Upper lobe of right lung (tissue), 1 donor: ENCODE results near the gene CHTF8. TPM values are rescaled to one million over a fixed set of nuclear protein-coding genes. Genes with fewer than 3 reads are reported as not detected.

Experiments
- ATAC-seq: fragments of 200-7000 bp; cut with Tn5 transposase; one replicate; pipeline ENCODE4 v1.9.1; 2020; ENCODE audit warnings: mild to moderate bottlenecking, moderate library complexity
- DNase-seq: peaks from one replicate; pipeline ENCODE4 v3.0.0-alpha.2; 2020
- H3K27ac ChIP-seq: fragments of 200-600 bp; one replicate; pipeline ENCODE4 v1.8.0; 2022
- H3K27me3 ChIP-seq: fragments of 200-600 bp; one replicate; pipeline ENCODE4 v1.8.0; 2022; ENCODE audit warnings: mild to moderate bottlenecking
- H3K36me3 ChIP-seq: fragments of 200-600 bp; one replicate; pipeline ENCODE4 v1.8.0; 2022
- H3K4me1 ChIP-seq: fragments of 200-600 bp; one replicate; pipeline ENCODE4 v1.8.0; 2022
- H3K4me3 ChIP-seq: fragments of 200-600 bp; one replicate; pipeline ENCODE4 v1.8.0; 2022; ENCODE audit warnings: mild to moderate bottlenecking
- H3K9me3 ChIP-seq: fragments of 200-600 bp; one replicate; pipeline ENCODE4 v1.8.0; 2022
- intact Hi-C: fragments of 100-400 bp; cut with DNase I; formaldehyde crosslinking; loops from one replicate; pipeline ENCODE4 v1.11.0; 2022
- total RNA-seq: library from RNA; stranded (reverse); fragmentation: NEBNext Ultra II Directional; extraction: Animal tissue kit (Norgen Biotek cat#: 25700); gene quantifications from one replicate; pipeline ENCODE4 v1.2.1, GENCODE V29; 2021
- TF ChIP-seq, protein P1 (sequence below): fragments of 200-600 bp; IDR thresholded peaks from one replicate; pipeline ENCODE4 v1.8.0; 2022; ENCODE audit warnings: antibody characterized with exemption
- donor health status: DM: no; HTN: yes; CAD: no; lungs with severe emphysema.

The CHTF8 gene
- total RNA-seq, 1 donor from 2014 or later, result 97.3 TPM

DNA sequence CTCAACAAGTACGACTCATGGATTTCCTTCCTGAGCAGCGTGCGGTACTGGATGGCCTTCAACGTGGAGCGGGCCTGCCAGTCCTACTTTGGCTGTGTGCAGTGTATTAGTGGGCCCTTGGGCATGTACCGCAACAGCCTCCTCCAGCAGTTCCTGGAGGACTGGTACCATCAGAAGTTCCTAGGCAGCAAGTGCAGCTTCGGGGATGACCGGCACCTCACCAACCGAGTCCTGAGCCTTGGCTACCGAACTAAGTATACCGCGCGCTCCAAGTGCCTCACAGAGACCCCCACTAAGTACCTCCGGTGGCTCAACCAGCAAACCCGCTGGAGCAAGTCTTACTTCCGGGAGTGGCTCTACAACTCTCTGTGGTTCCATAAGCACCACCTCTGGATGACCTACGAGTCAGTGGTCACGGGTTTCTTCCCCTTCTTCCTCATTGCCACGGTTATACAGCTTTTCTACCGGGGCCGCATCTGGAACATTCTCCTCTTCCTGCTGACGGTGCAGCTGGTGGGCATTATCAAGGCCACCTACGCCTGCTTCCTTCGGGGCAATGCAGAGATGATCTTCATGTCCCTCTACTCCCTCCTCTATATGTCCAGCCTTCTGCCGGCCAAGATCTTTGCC lies 17.9 kb downstream of the CHTF8 start:
- intact Hi-C loops, result loop anchor here (10.0 kb wide), 2 partner anchors 210 to 590 kb away; no protein-coding TSS in a partner anchor
- Histone ChIP-seq H3K4me3 (no peak overlapping the region), H3K4me1 (peaks cover 9% of the 10 kb centered on the region), H3K27me3 (no peaks in the 10 kb centered on the region), H3K9me3 (no peaks in the 10 kb centered on the region), H3K27ac (no peak overlapping the region), H3K36me3 (peaks cover 68% of the 10 kb centered on the region)
- DNase-seq (peak; percentile 27), ATAC-seq (no peak)
- TF ChIP-seq, protein P1, sequence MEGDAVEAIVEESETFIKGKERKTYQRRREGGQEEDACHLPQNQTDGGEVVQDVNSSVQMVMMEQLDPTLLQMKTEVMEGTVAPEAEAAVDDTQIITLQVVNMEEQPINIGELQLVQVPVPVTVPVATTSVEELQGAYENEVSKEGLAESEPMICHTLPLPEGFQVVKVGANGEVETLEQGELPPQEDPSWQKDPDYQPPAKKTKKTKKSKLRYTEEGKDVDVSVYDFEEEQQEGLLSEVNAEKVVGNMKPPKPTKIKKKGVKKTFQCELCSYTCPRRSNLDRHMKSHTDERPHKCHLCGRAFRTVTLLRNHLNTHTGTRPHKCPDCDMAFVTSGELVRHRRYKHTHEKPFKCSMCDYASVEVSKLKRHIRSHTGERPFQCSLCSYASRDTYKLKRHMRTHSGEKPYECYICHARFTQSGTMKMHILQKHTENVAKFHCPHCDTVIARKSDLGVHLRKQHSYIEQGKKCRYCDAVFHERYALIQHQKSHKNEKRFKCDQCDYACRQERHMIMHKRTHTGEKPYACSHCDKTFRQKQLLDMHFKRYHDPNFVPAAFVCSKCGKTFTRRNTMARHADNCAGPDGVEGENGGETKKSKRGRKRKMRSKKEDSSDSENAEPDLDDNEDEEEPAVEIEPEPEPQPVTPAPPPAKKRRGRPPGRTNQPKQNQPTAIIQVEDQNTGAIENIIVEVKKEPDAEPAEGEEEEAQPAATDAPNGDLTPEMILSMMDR, result no peak

DNA sequence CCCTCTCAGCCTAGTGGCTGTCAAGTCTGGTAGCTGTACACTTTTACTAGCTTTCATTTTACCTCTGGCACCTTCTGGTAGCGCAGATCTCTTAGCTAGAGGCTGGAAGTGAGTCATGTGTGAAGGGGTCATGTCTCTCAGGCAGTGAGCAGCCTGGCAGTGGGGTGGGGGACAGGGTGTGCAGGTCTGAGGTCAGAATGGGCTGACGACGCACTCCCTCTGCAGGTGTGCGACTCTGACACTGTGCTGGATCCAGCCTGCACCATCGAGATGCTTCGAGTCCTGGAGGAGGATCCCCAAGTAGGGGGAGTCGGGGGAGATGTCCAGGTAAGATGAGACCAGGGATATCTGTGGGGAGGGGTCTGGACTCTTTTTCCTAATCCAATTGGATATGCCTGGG lies 19.2 kb downstream of the CHTF8 start:
- TF ChIP-seq, protein P1, result no peak
- no peak overlapping the region for H3K27ac ChIP-seq
- ATAC-seq (no peak), DNase-seq (peak; percentile 39)
- H3K36me3 ChIP-seq, result peaks cover 60% of the 10 kb centered on the region
- H3K9me3 ChIP-seq, result no peaks in the 10 kb centered on the region
- no peaks in the 10 kb centered on the region for H3K27me3 ChIP-seq
- H3K4me3 ChIP-seq, result no peak overlapping the region
- intact Hi-C loops, result loop anchor here (10.0 kb wide), 2 partner anchors 208 to 588 kb away; no protein-coding TSS in a partner anchor
- peaks cover 14% of the 10 kb centered on the region for H3K4me1 ChIP-seq

DNA sequence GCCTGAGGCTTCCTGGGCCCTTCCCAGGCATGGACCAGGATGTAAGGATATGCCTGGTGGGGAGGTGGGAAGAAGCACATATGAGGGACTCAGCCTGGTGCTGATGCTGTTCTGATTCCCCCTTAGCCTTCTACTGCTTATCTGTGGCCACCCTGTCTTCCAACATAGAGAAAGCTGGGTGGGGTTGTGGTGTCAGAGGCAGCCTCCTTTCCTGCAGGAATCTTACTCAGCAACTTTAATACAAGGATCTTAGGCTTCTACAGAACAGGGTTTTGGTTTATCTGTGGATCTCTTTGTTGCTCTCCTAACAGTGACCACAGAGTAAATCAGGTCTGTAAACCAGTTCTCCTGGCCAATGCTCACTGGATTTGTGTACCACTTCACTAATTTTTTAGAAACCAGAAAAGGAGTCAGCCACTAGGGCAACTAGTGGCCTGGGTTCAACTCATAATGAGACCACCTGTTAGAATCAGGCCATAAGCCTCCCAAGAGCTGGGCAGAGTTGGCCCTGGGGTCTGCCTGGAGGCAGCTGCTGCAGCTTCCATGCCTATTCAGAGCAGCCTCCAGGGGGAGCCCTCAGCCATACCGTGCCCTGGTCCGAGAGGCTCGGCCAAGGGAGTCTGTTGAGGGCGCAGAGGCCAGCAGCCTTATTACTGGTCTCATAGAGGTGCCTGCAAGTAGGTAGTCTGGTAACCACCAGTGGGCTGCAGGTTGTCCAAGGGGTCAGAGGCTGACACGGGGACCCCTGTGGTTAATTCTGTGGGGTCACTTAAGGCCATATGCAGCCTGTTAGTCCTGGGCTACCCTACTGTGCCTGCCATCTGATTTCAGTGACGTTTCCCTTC lies 19.9 kb downstream of the CHTF8 start:
- Histone ChIP-seq H3K27ac (no peak overlapping the region), H3K9me3 (no peaks in the 10 kb centered on the region), H3K36me3 (peaks cover 53% of the 10 kb centered on the region), H3K27me3 (no peaks in the 10 kb centered on the region), H3K4me1 (peaks cover 21% of the 10 kb centered on the region), H3K4me3 (no peak overlapping the region)
- peak; percentile 82 for ATAC-seq
- intact Hi-C loops, result loop anchor here (10.0 kb wide), 2 partner anchors 208 to 588 kb away; no protein-coding TSS in a partner anchor
- TF ChIP-seq, protein P1, result peak; percentile 76
- peak; percentile 82 for DNase-seq

DNA sequence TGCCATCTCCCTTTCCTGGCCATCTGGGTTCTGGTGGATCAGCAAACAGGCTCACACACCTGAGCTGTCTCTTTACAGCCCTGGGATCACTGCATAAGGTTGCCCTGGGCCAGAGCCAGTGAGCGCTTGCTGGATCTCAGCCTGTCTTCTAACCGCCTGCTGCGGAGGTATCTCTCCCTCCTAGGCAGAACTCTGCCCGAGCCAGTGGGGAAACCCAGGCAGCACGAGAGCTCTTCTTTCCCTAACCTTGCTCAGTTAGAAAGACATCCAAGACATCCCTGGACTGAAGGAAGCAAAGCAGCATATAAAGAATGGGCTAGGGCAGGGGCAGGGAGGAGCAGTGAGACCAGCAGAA lies 20.5 kb downstream of the CHTF8 start:
- no peak overlapping the region for H3K4me3 ChIP-seq
- TF ChIP-seq, protein P1, result no peak
- H3K4me1 ChIP-seq, result peaks cover 23% of the 10 kb centered on the region
- peak; percentile 50 for DNase-seq
- no peak overlapping the region for H3K27ac ChIP-seq
- ATAC-seq, result no peak
- H3K36me3 ChIP-seq, result peaks cover 53% of the 10 kb centered on the region
- H3K27me3 ChIP-seq, result peaks cover 2% of the 10 kb centered on the region
- H3K9me3 ChIP-seq, result no peaks in the 10 kb centered on the region
- intact Hi-C loops, result loop anchor here (10.0 kb wide), 2 partner anchors 207 to 587 kb away; no protein-coding TSS in a partner anchor

DNA sequence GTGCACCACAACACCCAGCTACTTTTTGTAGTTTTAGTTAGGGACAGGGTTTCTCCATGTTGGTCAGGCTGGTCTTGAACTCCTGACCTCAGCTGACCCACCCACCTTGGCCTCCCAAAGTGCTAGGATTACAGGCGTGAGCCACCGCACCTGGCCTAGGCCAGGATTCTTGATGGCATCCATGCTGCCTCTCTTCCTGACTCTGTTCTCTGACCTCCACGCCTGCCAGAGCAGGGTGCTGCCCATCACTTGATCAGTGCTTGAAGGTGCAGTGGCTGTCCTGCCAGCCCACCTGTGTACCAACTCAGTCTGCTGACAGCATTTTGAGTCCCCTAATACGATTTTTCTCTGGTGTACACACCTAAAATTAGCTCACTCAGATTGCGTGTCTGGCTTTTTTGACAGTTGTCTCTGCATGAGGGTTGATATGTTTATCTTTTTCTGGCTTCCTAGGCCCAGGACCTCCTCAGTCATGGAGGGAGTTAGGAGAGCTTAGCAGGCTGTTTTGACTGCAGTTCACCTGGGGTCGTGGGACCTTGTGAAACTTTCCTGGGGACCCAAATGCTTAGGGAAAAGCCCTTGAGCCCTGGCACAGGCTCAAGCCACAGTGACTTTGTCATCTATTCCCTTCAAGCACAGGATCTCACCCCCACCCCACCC lies 21.0 kb downstream of the CHTF8 start:
- intact Hi-C loops, result loop anchor here (10.0 kb wide), 2 partner anchors 207 to 587 kb away; no protein-coding TSS in a partner anchor
- no peak for ATAC-seq

More for the DNA sequence above, 21.0 kb downstream of the CHTF8 start:
- peaks cover 53% of the 10 kb centered on the region for H3K36me3 ChIP-seq
- peaks cover 7% of the 10 kb centered on the region for H3K27me3 ChIP-seq
- H3K27ac ChIP-seq, result no peak overlapping the region
- TF ChIP-seq, protein P1, result no peak
- peak; percentile 36 for DNase-seq
- no peaks in the 10 kb centered on the region for H3K9me3 ChIP-seq
- H3K4me3 ChIP-seq, result no peak overlapping the region
- peaks cover 27% of the 10 kb centered on the region for H3K4me1 ChIP-seq
